GM18517 (cell line): Measurements from ENCODE around the gene AMMECR1.
"Not testable (repeated sequence)": the region's sequence is repeated elsewhere in the genome, so short reads cannot be mapped to it uniquely, and the experiment has no call there.

Experiments
- ATAC-seq: cut with Tn5 transposase; IDR thresholded peaks from one replicate; pipeline ENCODE4 v1.9.1; 2021; ENCODE audit warnings: mild to moderate bottlenecking, moderate library complexity; ENCODE audit not compliant: unreplicated experiment

Gene AMMECR1

GRCh38 chrX:110317820-110318663 lies at the start of gene AMMECR1:
Gene AMMECR1, minus strand, starts transcription at chrX:110318085. Its CDS starts 14 bp downstream, at chrX:110318071.
- ATAC-seq: peak; percentile 62

- no peak for ATAC-seq
Observed at GRCh38 chrX:110363244-110363643, 45.4 kb upstream of the AMMECR1 start.

- ATAC-seq: no peak
Observed at GRCh38 chrX:110359273-110359672, 41.4 kb upstream of the AMMECR1 start.

- ATAC-seq: no peak
Observed at GRCh38 chrX:110358548-110358947, 40.7 kb upstream of the AMMECR1 start, which contains the start of gene RTL9. Gene RTL9, plus strand, starts transcription at chrX:110358848. Its CDS starts 91,770 bp downstream, at chrX:110450618.

GRCh38 chrX:110346681-110347080 lies 28.8 kb upstream of the AMMECR1 start:
- ATAC-seq: no peak

- ATAC-seq: peak; percentile 88
Observed at GRCh38 chrX:110341189-110342035, 23.5 kb upstream of the AMMECR1 start.

- no peak for ATAC-seq
Observed at GRCh38 chrX:110338935-110339334, 21.1 kb upstream of the AMMECR1 start.

- ATAC-seq: not testable (repeated sequence)
Observed at GRCh38 chrX:110333458-110333857, 15.6 kb upstream of the AMMECR1 start.

- no peak for ATAC-seq
Observed at GRCh38 chrX:110331444-110332030, 13.7 kb upstream of the AMMECR1 start.

GRCh38 chrX:110328613-110329012 lies 10.7 kb upstream of the AMMECR1 start:
- not testable (repeated sequence) for ATAC-seq

GRCh38 chrX:110327336-110327735 lies 9.5 kb upstream of the AMMECR1 start:
- no peak for ATAC-seq

- no peak for ATAC-seq
Observed at GRCh38 chrX:110326712-110327111, 8.8 kb upstream of the AMMECR1 start.

- no peak for ATAC-seq
Observed at GRCh38 chrX:110322603-110323002, 4.7 kb upstream of the AMMECR1 start.

- ATAC-seq: no peak
Observed at GRCh38 chrX:110321670-110322069, 3.8 kb upstream of the AMMECR1 start.

GRCh38 chrX:110321081-110321480 lies 3.2 kb upstream of the AMMECR1 start:
- no peak for ATAC-seq

GRCh38 chrX:110320381-110320987 lies 2.6 kb upstream of the AMMECR1 start:
- no peak for ATAC-seq

- ATAC-seq: no peak
Observed at GRCh38 chrX:110318664-110318968, 731 bp upstream of the AMMECR1 start.

GRCh38 chrX:110317061-110317819 lies 645 bp downstream of the AMMECR1 start:
- peak; percentile 4 for ATAC-seq

- ATAC-seq: no peak
Observed at GRCh38 chrX:110316351-110317060, 1.4 kb downstream of the AMMECR1 start.

GRCh38 chrX:110315551-110315950 lies 2.3 kb downstream of the AMMECR1 start:
- ATAC-seq: peak; percentile 24
